Activated CD4-positive, alpha-beta memory T cell treated with anti-CD3 and anti-CD28 coated beads, Interleukin-2, amount 10 ng/mL, durations not matched to agents 7 days and 5 days (primary cell): ENCODE measurements around the gene PPFIA2. TPM values are rescaled to one million over a fixed set of nuclear protein-coding genes. Genes with fewer than 3 reads are reported as not detected.

Experiments used
- CTCF ChIA-PET: fragments of 350-600 bp; sonication (Branson Sonifier 250); formaldehyde crosslinking; loops from one replicate; lab custom pipeline; 2021; ENCODE audit warnings: antibody characterized with exemption, inconsistent platforms; lab: Charles Lee
- POLR2A ChIA-PET: fragments of 350-600 bp; sonication (Branson Sonifier 250); formaldehyde crosslinking; loops from one replicate; lab custom pipeline; 2021; ENCODE audit warnings: antibody characterized with exemption; lab: Charles Lee
- DNase-seq: peaks from one replicate; pipeline ENCODE4 v3.0.0-alpha.2; 2020
- H3K27ac Mint-ChIP-seq: one replicate; pipeline ENCODE4 v1.8.0; 2021; ENCODE audit warnings: mild to moderate bottlenecking, mixed read lengths
- H3K27me3 Mint-ChIP-seq: one replicate; pipeline ENCODE4 v1.8.0; 2021; ENCODE audit warnings: mixed read lengths
- H3K36me3 Mint-ChIP-seq: one replicate; pipeline ENCODE4 v1.8.0; 2021; ENCODE audit warnings: low read depth, mixed read lengths
- H3K4me1 Mint-ChIP-seq: one replicate; pipeline ENCODE4 v1.8.0; 2021; ENCODE audit warnings: mixed read lengths
- H3K4me3 Mint-ChIP-seq: one replicate; pipeline ENCODE4 v1.8.0; 2021; ENCODE audit warnings: mild to moderate bottlenecking, mixed read lengths
- H3K9me3 Mint-ChIP-seq: one replicate; pipeline ENCODE4 v1.8.0; 2021; ENCODE audit warnings: mixed read lengths
- total RNA-seq, 2 experiments: library from RNA; stranded (reverse); gene quantifications; one replicate each; pipeline ENCODE4 v1.2.3, GENCODE V29; 2021

Gene PPFIA2
- not detected for total RNA-seq

- H3K27ac Mint-ChIP-seq, result no peak within 1 kb of the TSS
- DNase-seq, result peak; percentile 24
- H3K9me3 Mint-ChIP-seq, result no peaks in the 10 kb centered on the region
- H3K27me3 Mint-ChIP-seq, result peaks cover 28% of the 10 kb centered on the region
- H3K36me3 Mint-ChIP-seq, result no peaks in the 10 kb centered on the region
- H3K4me1 Mint-ChIP-seq, result peaks cover 15% of the 10 kb centered on the region
- ChIA-PET CTCF (no interaction called here), POLR2A (no interaction called here)
- H3K4me3 Mint-ChIP-seq, result peak within 1 kb of the TSS; percentile 52
Measured at GRCh38 chr12:81759190-81760051, at the start of gene PPFIA2. PPFIA2 (minus strand) TSS chr12:81759350.

GRCh38 chr12:81800298-81801148 lies 41.4 kb upstream of the PPFIA2 start:
- Mint-ChIP-seq H3K4me1 (no peaks in the 10 kb centered on the region), H3K27ac (no peak overlapping the region), H3K36me3 (no peaks in the 10 kb centered on the region), H3K4me3 (no peak overlapping the region), H3K27me3 (no peaks in the 10 kb centered on the region), H3K9me3 (no peaks in the 10 kb centered on the region)
- POLR2A ChIA-PET, result no interaction called here
- CTCF ChIA-PET, result no interaction called here
- no peak for DNase-seq

DNA sequence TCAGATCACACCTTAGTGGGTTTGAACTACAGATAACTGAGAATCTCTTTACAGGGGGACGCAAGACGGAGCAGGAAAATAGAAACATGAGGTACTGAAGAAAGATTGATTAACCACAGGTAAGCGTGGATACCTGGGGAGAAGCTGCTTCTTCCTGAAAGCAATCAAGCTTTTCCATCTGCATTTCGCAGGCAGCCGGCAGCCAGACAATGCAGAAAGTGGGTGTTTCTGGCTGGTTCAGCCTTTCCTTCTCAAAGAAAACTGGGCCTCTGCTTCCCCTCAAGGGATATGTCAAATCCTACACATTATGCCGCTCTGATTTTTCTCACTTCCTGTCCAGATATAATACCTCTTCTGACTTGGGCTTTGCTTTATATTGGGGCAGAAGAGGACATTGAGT lies 39.1 kb upstream of the PPFIA2 start:
- DNase-seq, result no peak
- H3K27me3 Mint-ChIP-seq, result no peaks in the 10 kb centered on the region
- CTCF ChIA-PET, result interaction anchor here (1.0 kb wide), 1 partner anchor 8 kb away, joined by 3 read pairs; no protein-coding TSS in a partner anchor
- H3K36me3 Mint-ChIP-seq, result no peaks in the 10 kb centered on the region
- H3K9me3 Mint-ChIP-seq, result no peaks in the 10 kb centered on the region
- no peaks in the 10 kb centered on the region for H3K4me1 Mint-ChIP-seq
- POLR2A ChIA-PET, result no interaction called here
- no peak overlapping the region for H3K4me3 Mint-ChIP-seq
- H3K27ac Mint-ChIP-seq, result no peak overlapping the region

- H3K27ac Mint-ChIP-seq, result no peak overlapping the region
- no peaks in the 10 kb centered on the region for H3K9me3 Mint-ChIP-seq
- ChIA-PET CTCF (interaction anchor here (1.0 kb wide), 1 partner anchor 9 kb away, joined by 3 read pairs; no protein-coding TSS in a partner anchor), POLR2A (no interaction called here)
- H3K36me3 Mint-ChIP-seq, result no peaks in the 10 kb centered on the region
- DNase-seq, result no peak
- no peaks in the 10 kb centered on the region for H3K27me3 Mint-ChIP-seq
- no peaks in the 10 kb centered on the region for H3K4me1 Mint-ChIP-seq
- no peak overlapping the region for H3K4me3 Mint-ChIP-seq
Measured at GRCh38 chr12:81797100-81797499, 38.0 kb upstream of the PPFIA2 start.

GRCh38 chr12:81792666-81793065 lies 33.5 kb upstream of the PPFIA2 start:
- CTCF ChIA-PET, result no interaction called here
- DNase-seq, result no peak
- H3K27me3 Mint-ChIP-seq, result no peaks in the 10 kb centered on the region
- no peak overlapping the region for H3K27ac Mint-ChIP-seq
- POLR2A ChIA-PET, result no interaction called here
- H3K9me3 Mint-ChIP-seq, result no peaks in the 10 kb centered on the region
- no peak overlapping the region for H3K4me3 Mint-ChIP-seq
- H3K4me1 Mint-ChIP-seq, result no peaks in the 10 kb centered on the region
- H3K36me3 Mint-ChIP-seq, result no peaks in the 10 kb centered on the region

DNA sequence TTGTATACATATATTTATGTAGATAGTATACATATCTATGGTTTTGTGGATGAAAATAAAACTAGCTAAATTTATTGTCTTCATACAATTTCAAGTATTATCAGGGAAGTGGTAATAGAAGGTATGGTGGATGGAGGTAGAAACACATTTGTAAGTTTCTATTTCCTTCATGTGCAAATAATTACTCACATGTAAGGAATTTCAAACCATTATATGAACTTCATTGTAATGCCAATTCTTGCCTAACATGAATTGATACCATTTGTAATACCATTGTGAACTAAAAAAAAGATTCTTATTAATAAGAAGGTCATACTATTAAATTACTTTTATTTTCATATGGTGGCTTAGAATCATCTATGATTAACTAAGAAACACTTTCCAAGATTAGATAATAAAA lies 20.1 kb upstream of the PPFIA2 start:
- no peaks in the 10 kb centered on the region for H3K9me3 Mint-ChIP-seq
- CTCF ChIA-PET, result no interaction called here
- DNase-seq, result no peak
- H3K27ac Mint-ChIP-seq, result no peak overlapping the region
- no peaks in the 10 kb centered on the region for H3K27me3 Mint-ChIP-seq
- POLR2A ChIA-PET, result no interaction called here
- H3K36me3 Mint-ChIP-seq, result no peaks in the 10 kb centered on the region
- H3K4me1 Mint-ChIP-seq, result no peaks in the 10 kb centered on the region
- H3K4me3 Mint-ChIP-seq, result no peak overlapping the region

DNA sequence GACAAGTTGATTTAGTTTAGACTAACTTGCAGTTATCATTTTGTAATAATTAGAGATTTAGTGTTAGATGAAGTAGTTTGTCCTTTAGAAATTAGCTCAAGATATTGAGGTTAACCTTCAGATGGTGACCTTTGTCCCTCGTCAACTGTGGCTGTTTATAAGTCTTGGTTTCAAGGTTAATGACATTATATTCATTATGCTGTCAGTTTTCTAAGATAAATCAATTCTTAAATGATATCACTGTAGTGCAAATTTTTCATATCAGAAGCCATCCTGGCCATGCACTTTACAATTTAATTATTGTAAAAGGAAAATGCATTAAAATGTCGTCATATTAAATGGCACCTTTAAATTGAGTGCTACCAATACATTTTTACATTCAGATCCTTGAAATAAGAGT lies 19.6 kb upstream of the PPFIA2 start:
- no peaks in the 10 kb centered on the region for H3K9me3 Mint-ChIP-seq

GRCh38 chr12:81758421-81759189 lies 545 bp downstream of the PPFIA2 start:
- peak overlapping the region; percentile 52 for H3K4me3 Mint-ChIP-seq

More for the DNA sequence above, 19.6 kb upstream of the PPFIA2 start:
- Mint-ChIP-seq H3K27me3 (no peaks in the 10 kb centered on the region), H3K4me3 (no peak overlapping the region), H3K36me3 (no peaks in the 10 kb centered on the region), H3K27ac (no peak overlapping the region), H3K4me1 (no peaks in the 10 kb centered on the region)
- DNase-seq, result no peak
- ChIA-PET POLR2A (no interaction called here), CTCF (no interaction called here)

GRCh38 chr12:81757731-81758365 lies 1.3 kb downstream of the PPFIA2 start:
- CTCF ChIA-PET, result no interaction called here
- POLR2A ChIA-PET, result no interaction called here
- peaks cover 15% of the 10 kb centered on the region for H3K4me1 Mint-ChIP-seq
- no peaks in the 10 kb centered on the region for H3K9me3 Mint-ChIP-seq
- DNase-seq, result no peak
- H3K36me3 Mint-ChIP-seq, result no peaks in the 10 kb centered on the region
- peak overlapping the region; percentile 52 for H3K4me3 Mint-ChIP-seq
- H3K27ac Mint-ChIP-seq, result no peak overlapping the region
- H3K27me3 Mint-ChIP-seq, result peaks cover 28% of the 10 kb centered on the region

More at GRCh38 chr12:81758421-81759189, 545 bp downstream of the PPFIA2 start:
- Mint-ChIP-seq H3K36me3 (no peaks in the 10 kb centered on the region), H3K27me3 (peaks cover 28% of the 10 kb centered on the region), H3K27ac (no peak overlapping the region), H3K4me1 (peaks cover 15% of the 10 kb centered on the region), H3K9me3 (no peaks in the 10 kb centered on the region)
- peak; percentile 18 for DNase-seq
- ChIA-PET POLR2A (no interaction called here), CTCF (no interaction called here)

DNA sequence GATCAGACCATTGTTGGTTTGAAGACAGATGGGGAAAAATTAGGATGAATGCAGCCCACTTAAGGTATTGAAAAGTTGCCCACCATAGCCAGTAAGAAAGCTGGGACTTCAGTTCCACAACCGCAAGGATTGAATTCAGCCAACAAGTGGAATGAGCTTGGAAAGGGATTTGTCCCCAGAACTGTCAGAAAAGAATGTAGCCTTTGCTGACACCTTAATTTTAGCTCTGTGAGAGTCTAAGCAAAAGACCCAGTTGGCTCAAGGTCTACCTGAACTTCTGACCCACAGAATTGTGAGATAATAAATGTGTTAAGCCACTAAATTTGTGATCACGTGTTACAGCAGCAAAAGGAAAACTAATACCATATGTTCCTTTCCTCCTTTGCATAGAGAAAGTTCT lies 29.4 kb downstream of the PPFIA2 start:
- Mint-ChIP-seq H3K9me3 (no peaks in the 10 kb centered on the region), H3K4me1 (no peaks in the 10 kb centered on the region), H3K27me3 (no peaks in the 10 kb centered on the region), H3K27ac (no peak overlapping the region), H3K4me3 (no peak overlapping the region), H3K36me3 (no peaks in the 10 kb centered on the region)
- DNase-seq, result no peak
- ChIA-PET CTCF (no interaction called here), POLR2A (no interaction called here)

GRCh38 chr12:81727391-81727790 lies 31.8 kb downstream of the PPFIA2 start:
- H3K9me3 Mint-ChIP-seq, result no peaks in the 10 kb centered on the region
- ChIA-PET CTCF (no interaction called here), POLR2A (no interaction called here)
- H3K4me1 Mint-ChIP-seq, result no peaks in the 10 kb centered on the region
- no peak overlapping the region for H3K27ac Mint-ChIP-seq
- DNase-seq, result no peak
- no peak overlapping the region for H3K4me3 Mint-ChIP-seq
- no peaks in the 10 kb centered on the region for H3K36me3 Mint-ChIP-seq
- no peaks in the 10 kb centered on the region for H3K27me3 Mint-ChIP-seq

DNA sequence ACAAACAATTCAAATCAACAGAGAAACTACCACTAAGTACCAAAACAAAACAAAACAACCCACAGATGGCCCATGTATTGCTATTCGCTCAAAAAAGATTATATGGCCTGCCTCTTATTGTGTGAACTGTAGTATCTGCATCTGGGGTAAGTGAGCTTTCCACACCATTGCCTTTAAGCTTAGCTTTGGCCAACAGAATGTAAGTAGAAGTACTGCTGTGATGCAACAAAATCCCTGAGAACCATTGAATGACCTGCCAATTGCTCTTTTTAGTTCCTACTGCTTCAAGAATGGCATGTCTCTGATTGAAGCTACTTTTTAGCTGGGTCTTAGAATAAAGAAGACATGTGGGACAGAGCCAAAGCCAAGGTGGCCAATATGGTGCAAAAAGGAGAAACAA lies 32.5 kb downstream of the PPFIA2 start:
- Mint-ChIP-seq H3K9me3 (no peaks in the 10 kb centered on the region), H3K4me1 (no peaks in the 10 kb centered on the region), H3K36me3 (no peaks in the 10 kb centered on the region), H3K27me3 (no peaks in the 10 kb centered on the region), H3K27ac (no peak overlapping the region), H3K4me3 (no peak overlapping the region)
- no peak for DNase-seq
- ChIA-PET CTCF (no interaction called here), POLR2A (no interaction called here)
